ENCODE measurements around the gene CRCP.
"Not testable (repeated sequence)": the region's sequence is repeated elsewhere in the genome, so short reads cannot be mapped to it uniquely, and the experiment has no call there.

CRCP gene

DNA sequence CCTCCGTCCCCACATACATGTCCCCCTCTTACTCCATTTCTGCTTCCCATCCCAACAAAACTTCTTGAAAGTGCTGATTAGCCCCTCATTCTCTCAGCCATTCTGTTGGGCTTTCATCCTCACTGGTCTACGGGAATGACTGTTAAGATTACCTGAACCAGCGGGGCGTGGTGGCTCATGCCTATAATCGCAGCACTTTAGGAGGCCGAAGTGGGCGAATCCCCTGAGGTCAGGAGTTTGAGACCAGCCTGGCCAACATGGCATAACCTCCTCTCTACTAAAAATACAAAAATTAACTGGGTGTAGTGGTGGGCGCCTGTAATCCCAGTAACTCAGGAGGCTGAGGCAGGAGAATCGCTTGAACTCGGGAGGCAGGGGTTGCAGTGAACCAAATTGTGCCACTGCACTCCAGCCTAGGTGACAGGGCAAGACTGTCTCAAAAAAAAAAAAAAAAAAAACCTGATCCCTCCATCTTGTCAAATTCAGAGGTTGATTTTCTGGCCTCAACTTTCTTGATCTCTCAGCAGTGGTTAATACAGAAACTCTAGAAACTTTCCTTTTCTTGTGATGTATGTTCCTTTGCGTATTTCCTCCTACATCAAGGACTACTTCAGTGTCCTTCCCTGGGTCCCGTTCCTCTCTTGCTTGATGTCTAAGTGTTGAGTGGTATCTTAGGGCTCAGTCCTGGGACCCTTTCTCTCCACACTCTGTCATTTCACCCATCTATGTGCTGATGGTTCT, 2.2 kb downstream of the CRCP start:
- WGBS = 96% methylated on average over 10 of the region's 12 CpGs
- not testable (repeated sequence) for H3K9me3 ChIP-seq (ENCODE audit: insufficient read depth, low read depth, low read length); H3K4me1 ChIP-seq (ENCODE audit: insufficient read depth, low read length); H3K36me3 ChIP-seq (ENCODE audit: insufficient read depth, low read length); H3K9ac ChIP-seq (ENCODE audit: low read depth, low read length); H3K27ac ChIP-seq (ENCODE audit: low read depth, low read length); H3K27me3 ChIP-seq (ENCODE audit: insufficient read depth, low read length); H3K4me3 ChIP-seq (ENCODE audit: low read length)

DNA sequence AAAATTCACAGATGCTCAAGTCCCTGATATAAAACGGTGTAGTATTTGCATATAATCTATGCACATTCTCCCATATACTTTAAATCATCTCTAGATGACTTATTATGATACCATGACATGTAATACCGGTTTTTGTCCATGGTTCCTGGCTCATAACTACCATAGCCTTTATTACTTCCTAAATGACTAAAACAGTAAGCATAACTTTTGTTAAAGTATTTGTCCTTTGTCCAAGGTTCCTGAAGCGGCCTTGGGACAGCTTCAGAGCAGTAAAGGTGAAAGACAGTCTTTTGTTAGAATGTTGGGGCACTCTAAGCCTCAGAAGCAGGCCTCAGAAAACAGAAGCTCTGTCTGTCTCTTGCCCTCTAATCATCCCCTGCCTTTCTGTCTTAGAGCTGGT, 4.0 kb downstream of the CRCP start:
- Histone ChIP-seq H3K4me1 (ENCODE audit: insufficient read depth, low read length) (peaks cover 5% of the 10 kb centered on the region; the same call in 1 of the 2 replicates), H3K9me3 (ENCODE audit: insufficient read depth, low read depth, low read length) (no peaks in the 10 kb centered on the region), H3K9ac (ENCODE audit: low read depth, low read length) (no peak overlapping the region), H3K27me3 (ENCODE audit: insufficient read depth, low read length) (no peaks in the 10 kb centered on the region), H3K36me3 (ENCODE audit: insufficient read depth, low read length) (peaks cover 9% of the 10 kb centered on the region; the same call in 1 of the 2 replicates), H3K4me3 (ENCODE audit: low read length) (no peak overlapping the region), H3K27ac (ENCODE audit: low read depth, low read length) (no peak overlapping the region)
- 98% methylated on average over 3 of the region's 3 CpGs for WGBS

DNA sequence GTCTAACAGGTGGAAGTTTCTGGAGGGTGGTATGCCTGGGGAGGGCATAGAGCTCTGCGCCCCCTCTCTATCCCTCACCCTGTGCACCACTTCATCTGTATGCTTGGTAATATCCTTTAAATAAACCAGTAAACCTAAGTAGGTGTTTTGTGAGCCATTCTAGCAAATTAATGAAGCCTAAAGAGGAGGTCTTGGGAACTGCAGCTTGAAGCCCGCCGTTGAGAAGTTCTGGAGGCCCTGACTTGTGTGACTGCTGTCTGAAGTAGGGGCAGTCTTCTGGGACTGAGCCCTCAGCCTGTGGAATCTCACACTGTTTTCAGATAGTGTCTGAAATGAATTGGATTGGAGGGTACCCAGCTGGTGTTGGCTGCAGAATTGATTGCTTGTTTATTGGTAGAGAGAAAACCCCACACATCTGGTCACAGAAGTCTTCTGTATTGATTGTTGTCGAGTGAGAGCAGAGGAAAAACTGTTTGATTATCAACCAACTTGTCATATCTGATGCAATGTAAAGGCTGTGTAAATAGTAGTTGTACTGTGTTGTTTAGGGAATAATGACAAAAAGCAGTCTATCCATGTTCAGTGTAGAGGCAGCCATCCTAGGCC, 4.7 kb downstream of the CRCP start:
- Histone ChIP-seq H3K27me3 (ENCODE audit: insufficient read depth, low read length) (no peaks in the 10 kb centered on the region), H3K4me3 (ENCODE audit: low read length) (no peak overlapping the region), H3K27ac (ENCODE audit: low read depth, low read length) (no peak overlapping the region), H3K9me3 (ENCODE audit: insufficient read depth, low read depth, low read length) (no peaks in the 10 kb centered on the region), H3K4me1 (ENCODE audit: insufficient read depth, low read length) (peaks cover 5% of the 10 kb centered on the region; the same call in 1 of the 2 replicates), H3K9ac (ENCODE audit: low read depth, low read length) (no peak overlapping the region), H3K36me3 (ENCODE audit: insufficient read depth, low read length) (peaks cover 9% of the 10 kb centered on the region; the same call in 1 of the 2 replicates)
- WGBS = 90% methylated on average over 4 of the region's 4 CpGs

DNA sequence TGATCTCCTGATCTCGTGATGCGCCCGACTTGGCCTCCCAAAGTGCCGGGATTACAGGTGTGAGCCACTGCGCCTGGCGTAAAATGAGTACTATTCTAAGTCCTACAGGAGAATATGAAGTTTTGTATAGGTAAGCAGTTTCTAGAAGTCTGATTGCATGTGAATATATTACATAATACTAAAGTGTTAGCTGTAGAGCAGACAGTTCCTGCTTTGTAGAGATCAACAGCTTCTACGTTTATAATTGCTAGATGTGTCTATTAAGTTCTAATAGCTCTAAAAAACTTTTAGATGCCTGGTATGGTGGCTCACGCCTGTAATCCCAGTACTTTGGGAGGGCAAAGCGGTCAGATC, 8.5 kb downstream of the CRCP start:
- Histone ChIP-seq H3K4me3 (ENCODE audit: low read length) (no peak overlapping the region), H3K36me3 (ENCODE audit: insufficient read depth, low read length) (peaks cover 3% of the 10 kb centered on the region; the same call in 1 of the 2 replicates), H3K27me3 (ENCODE audit: insufficient read depth, low read length) (no peaks in the 10 kb centered on the region), H3K4me1 (ENCODE audit: insufficient read depth, low read length) (no peaks in the 10 kb centered on the region), H3K27ac (ENCODE audit: low read depth, low read length) (no peak overlapping the region), H3K9me3 (ENCODE audit: insufficient read depth, low read depth, low read length) (no peaks in the 10 kb centered on the region), H3K9ac (ENCODE audit: low read depth, low read length) (no peak overlapping the region)
- WGBS = 96% methylated on average over 9 of the region's 9 CpGs

DNA sequence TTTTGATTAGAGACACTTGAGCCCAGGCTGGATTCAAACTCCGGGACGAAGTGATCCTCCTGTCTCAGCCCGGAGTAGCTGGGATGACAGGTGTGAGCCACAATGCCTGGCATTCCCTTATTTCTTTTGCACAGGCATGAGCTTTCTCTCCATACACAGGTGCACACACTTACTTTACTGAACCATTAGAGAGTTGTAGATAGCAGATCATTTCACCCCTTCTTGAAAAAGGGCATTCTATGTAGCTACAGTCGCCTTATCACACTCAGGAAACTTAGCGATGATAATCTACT, 9.9 kb downstream of the CRCP start:
- H3K9ac ChIP-seq (ENCODE audit: low read depth, low read length); H3K27me3 ChIP-seq (ENCODE audit: insufficient read depth, low read length); H3K4me3 ChIP-seq (ENCODE audit: low read length); H3K27ac ChIP-seq (ENCODE audit: low read depth, low read length); H3K9me3 ChIP-seq (ENCODE audit: insufficient read depth, low read depth, low read length); H3K4me1 ChIP-seq (ENCODE audit: insufficient read depth, low read length); H3K36me3 ChIP-seq (ENCODE audit: insufficient read depth, low read length): not testable (repeated sequence)
- WGBS = 95% methylated on average over 5 of the region's 5 CpGs

DNA sequence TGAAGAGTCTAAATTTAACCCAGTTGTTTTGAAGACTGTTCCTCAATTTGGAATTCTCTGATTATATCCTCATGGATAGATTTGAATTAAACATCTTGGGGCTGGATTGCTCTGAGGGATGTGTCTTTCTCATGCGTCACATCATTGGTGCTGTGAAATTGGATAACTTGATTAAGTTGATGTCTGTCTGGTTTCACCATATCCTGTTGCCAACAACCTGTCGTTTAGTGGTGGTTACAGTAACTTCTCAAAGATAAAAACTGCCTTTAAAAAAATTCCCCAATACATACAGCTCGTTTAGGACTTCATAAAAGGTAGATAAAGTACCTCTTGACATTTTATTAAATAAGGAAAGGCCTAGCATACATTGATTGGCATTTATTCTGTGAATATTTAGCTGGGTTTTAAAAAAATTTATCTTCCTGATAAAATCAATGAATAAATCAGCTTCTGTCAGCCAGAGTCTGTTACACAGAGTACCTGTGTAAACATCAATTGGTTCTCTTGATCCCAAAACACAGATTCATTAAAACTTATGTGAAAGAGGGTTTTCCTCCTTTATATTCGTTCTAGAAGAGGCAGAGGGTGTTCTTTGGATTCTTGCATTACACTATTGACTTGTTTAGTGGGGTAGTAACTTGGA, 10.5 kb downstream of the CRCP start:
- H3K27ac ChIP-seq (ENCODE audit: low read depth, low read length) = no peak overlapping the region
- 93% methylated on average over 2 of the region's 4 CpGs for WGBS
- no peaks in the 10 kb centered on the region for H3K27me3 ChIP-seq (ENCODE audit: insufficient read depth, low read length)

DNA sequence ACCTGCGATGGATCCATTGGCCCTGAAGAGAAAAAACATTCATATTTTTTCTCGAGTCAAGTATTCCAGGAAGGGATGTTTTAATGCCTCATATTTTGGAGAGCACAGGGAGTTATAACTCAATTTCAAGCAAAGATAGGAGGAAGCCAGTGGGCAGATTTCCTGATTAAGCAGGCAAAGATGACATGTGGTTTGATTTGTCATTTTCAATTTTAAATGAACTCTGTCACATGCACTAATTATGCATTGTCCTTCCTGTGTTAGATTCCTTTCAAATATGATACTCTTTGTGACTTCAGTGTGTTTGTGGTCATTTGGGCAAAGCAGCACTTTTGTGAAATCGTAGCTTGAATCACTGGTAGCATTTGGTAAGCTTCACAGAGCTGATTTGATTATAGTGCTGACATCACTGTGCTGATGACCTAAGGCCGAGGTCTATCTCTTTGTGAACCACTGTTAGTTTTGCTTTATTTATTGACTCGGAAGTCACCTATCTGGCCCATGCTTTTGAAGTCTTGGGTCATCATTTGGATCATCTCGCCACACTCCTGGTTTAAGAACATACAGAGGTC, 11.2 kb downstream of the CRCP start:
- not testable (repeated sequence) for H3K4me1 ChIP-seq (ENCODE audit: insufficient read depth, low read length); H3K27me3 ChIP-seq (ENCODE audit: insufficient read depth, low read length); H3K4me3 ChIP-seq (ENCODE audit: low read length); H3K27ac ChIP-seq (ENCODE audit: low read depth, low read length); H3K9ac ChIP-seq (ENCODE audit: low read depth, low read length); H3K36me3 ChIP-seq (ENCODE audit: insufficient read depth, low read length); H3K9me3 ChIP-seq (ENCODE audit: insufficient read depth, low read depth, low read length)
- 96% methylated on average over 6 of the region's 6 CpGs for WGBS

More for the DNA sequence above, 10.5 kb downstream of the CRCP start:
- no peak overlapping the region for H3K4me3 ChIP-seq (ENCODE audit: low read length)
- no peak overlapping the region for H3K9ac ChIP-seq (ENCODE audit: low read depth, low read length)
- H3K9me3 ChIP-seq (ENCODE audit: insufficient read depth, low read depth, low read length) = no peaks in the 10 kb centered on the region
- H3K4me1 ChIP-seq (ENCODE audit: insufficient read depth, low read length) = no peaks in the 10 kb centered on the region
- peaks cover 2% of the 10 kb centered on the region for H3K36me3 ChIP-seq (ENCODE audit: insufficient read depth, low read length)

DNA sequence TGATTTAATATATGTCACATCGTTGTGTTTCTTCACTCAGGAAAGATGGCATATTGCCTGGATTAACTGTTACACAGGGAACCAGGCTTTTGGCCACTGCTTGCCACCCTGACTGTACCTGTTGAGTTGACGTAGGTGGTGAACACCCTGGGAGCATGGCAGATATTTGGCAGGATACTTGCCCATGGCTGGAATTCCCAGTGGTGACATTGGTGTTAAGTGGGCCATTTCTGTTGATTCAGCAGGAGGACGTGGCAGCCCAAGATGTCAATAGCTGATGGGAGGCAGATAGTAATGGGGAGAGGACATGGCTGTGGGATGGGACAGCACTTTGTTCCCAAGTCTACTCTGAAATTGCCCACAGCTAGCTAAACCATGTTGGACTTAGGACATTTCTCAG, 12.5 kb downstream of the CRCP start:
- H3K9me3 ChIP-seq (ENCODE audit: insufficient read depth, low read depth, low read length); H3K4me3 ChIP-seq (ENCODE audit: low read length); H3K27ac ChIP-seq (ENCODE audit: low read depth, low read length); H3K4me1 ChIP-seq (ENCODE audit: insufficient read depth, low read length); H3K9ac ChIP-seq (ENCODE audit: low read depth, low read length); H3K27me3 ChIP-seq (ENCODE audit: insufficient read depth, low read length): not testable (repeated sequence)
- H3K36me3 ChIP-seq (ENCODE audit: insufficient read depth, low read length) = peaks cover 21% of the 10 kb centered on the region
- 95% methylated on average over 3 of the region's 3 CpGs for WGBS

DNA sequence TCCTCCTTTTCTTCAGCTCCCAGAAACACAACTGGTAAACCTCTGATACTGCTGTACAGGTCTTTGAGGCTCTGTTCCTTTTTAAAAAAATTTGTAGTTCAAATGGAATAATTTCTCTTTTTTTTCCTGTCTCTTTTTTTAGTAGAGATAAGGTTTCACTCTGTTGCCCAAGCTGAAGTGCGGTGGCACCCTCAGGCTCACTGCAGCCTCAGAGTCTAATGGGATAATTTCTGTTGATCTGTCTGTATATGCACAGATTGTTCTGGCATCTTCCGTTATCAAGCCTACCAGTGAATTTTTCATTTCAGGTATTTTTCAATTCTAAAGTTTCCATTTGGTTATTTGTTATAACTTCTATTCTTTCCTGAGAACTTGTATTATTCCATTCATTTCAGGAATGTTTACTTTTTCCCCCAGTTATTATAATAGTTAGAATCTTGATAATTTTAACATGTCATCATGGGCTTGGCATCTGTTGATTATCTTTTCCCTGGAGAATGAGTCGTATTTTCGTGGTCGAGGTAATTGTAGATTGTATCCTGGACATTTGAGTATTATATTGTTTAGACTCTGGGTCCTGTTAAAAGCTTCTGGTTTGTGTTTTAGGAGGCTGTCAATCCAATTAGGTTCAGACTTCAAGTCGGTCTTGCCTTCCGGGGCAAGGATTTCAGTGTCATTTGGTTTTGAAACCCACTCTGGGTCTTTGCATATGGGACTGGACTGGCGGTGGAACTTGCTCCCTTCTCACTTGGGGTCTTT, 24.5 kb downstream of the CRCP start:
- Histone ChIP-seq H3K9ac (ENCODE audit: low read depth, low read length) (no peak overlapping the region), H3K4me3 (ENCODE audit: low read length) (no peak overlapping the region), H3K27me3 (ENCODE audit: insufficient read depth, low read length) (no peaks in the 10 kb centered on the region), H3K27ac (ENCODE audit: low read depth, low read length) (no peak overlapping the region), H3K36me3 (ENCODE audit: insufficient read depth, low read length) (peaks cover 73% of the 10 kb centered on the region), H3K4me1 (ENCODE audit: insufficient read depth, low read length) (no peaks in the 10 kb centered on the region), H3K9me3 (ENCODE audit: insufficient read depth, low read depth, low read length) (no peaks in the 10 kb centered on the region)
- WGBS = 91% methylated on average over 7 of the region's 8 CpGs

DNA sequence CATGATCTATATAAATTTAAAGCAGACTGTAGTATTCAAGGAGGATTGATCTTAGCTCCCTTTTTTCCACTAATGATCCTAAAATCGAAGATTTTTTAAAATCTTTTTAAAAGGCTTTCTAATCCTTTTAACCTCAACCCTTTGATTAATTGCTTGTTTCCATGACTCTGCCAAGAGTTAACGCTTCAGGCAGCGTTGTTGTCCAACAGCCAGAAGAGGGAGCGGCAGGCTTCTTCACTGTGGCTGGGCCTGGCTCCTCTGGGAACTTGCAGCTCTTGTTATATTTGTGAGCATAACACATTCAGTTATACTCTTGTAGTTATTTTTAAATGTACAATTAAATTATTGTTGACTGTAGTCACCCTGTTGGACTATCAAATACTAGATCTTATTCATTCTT, 26.3 kb downstream of the CRCP start:
- Histone ChIP-seq H3K27ac (ENCODE audit: low read depth, low read length) (no peak overlapping the region), H3K4me3 (ENCODE audit: low read length) (no peak overlapping the region), H3K36me3 (ENCODE audit: insufficient read depth, low read length) (peaks cover 74% of the 10 kb centered on the region), H3K4me1 (ENCODE audit: insufficient read depth, low read length) (no peaks in the 10 kb centered on the region), H3K9ac (ENCODE audit: low read depth, low read length) (no peak overlapping the region), H3K27me3 (ENCODE audit: insufficient read depth, low read length) (no peaks in the 10 kb centered on the region), H3K9me3 (ENCODE audit: insufficient read depth, low read depth, low read length) (no peaks in the 10 kb centered on the region)
- 91% methylated on average over 4 of the region's 4 CpGs for WGBS

DNA sequence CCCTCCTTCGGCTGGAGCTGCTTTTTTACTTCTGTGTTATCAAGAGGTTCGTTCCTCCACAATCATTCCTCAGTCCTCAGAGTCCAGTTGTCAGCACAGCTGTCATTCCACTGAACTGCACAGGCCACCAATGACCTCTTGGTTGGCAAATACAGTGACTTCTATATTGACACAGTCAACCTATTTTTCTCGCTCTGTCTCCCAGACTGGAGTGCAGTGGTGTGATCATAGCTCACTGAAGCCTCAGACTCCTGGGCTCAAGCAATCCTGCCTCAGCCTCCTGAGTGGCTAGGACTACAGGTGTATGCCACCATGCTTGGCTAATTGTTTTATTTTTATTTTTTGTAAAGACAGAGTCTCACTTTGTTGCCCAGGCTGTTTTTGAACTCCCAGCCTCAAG, 27.7 kb downstream of the CRCP start:
- peaks cover 68% of the 10 kb centered on the region for H3K36me3 ChIP-seq (ENCODE audit: insufficient read depth, low read length)
- H3K9me3 ChIP-seq (ENCODE audit: insufficient read depth, low read depth, low read length) = no peaks in the 10 kb centered on the region
- H3K4me3 ChIP-seq (ENCODE audit: low read length) = no peak overlapping the region
- 95% methylated on average over 3 of the region's 3 CpGs for WGBS
- no peaks in the 10 kb centered on the region for H3K27me3 ChIP-seq (ENCODE audit: insufficient read depth, low read length)
- H3K9ac ChIP-seq (ENCODE audit: low read depth, low read length) = no peak overlapping the region
- H3K4me1 ChIP-seq (ENCODE audit: insufficient read depth, low read length) = no peaks in the 10 kb centered on the region
- H3K27ac ChIP-seq (ENCODE audit: low read depth, low read length) = no peak overlapping the region

All from HUES64 (cell line).